Measurements from ENCODE around the gene C1orf122. TPM values are rescaled to one million over a fixed set of nuclear protein-coding genes. Genes with fewer than 3 reads are reported as not detected.

Gene C1orf122
- total and polyA plus RNA-seq, 2 experiments from 2014 or later, result 32.8 to 68.3 TPM

GRCh38 chr1:37792943-37793686 is 14.5 kb upstream of the C1orf122 start:
- no peaks in the 10 kb centered on the region for H3K9me2 ChIP-seq (ENCODE audit: insufficient read depth)
- no peaks in the 10 kb centered on the region for H3K79me2 ChIP-seq (replicated peaks; ENCODE audit: insufficient read depth)
- H2AFZ ChIP-seq, result peak overlapping the region; percentile 91
- peaks cover 4% of the 10 kb centered on the region; the same call in 1 of the 3 replicates for H3K36me3 Mint-ChIP-seq (ENCODE audit: low read depth)
- no peaks in the 10 kb centered on the region for H3K9me3 Mint-ChIP-seq
- H3K27me3 Mint-ChIP-seq (ENCODE audit: insufficient read depth, low read depth, poor library complexity), result peaks cover 39% of the 10 kb centered on the region
- no peaks in the 10 kb centered on the region for H3K36me3 ChIP-seq (ENCODE audit: insufficient read depth)
- H3K4me1 ChIP-seq (ENCODE audit: insufficient read depth), result peaks cover 6% of the 10 kb centered on the region
- H3K4me3 ChIP-seq, result peak overlapping the region; percentile 67
- H3K4me3 Mint-ChIP-seq, result peak overlapping the region; percentile 74
- H3K27ac Mint-ChIP-seq, result no peak overlapping the region
- peaks cover 12% of the 10 kb centered on the region for H3K4me1 Mint-ChIP-seq
- ATAC-seq (peak; percentile 29), DNase-seq (ENCODE audit: low spot score) (peak; percentile 25)
- H3F3A ChIP-seq (replicated peaks; ENCODE audit: low read depth), result peaks cover 11% of the 10 kb centered on the region; the same call in 1 of the 2 replicates
- H3K27me3 ChIP-seq (ENCODE audit: insufficient read depth), result peaks cover 58% of the 10 kb centered on the region
- no peak overlapping the region for H3K27ac ChIP-seq (ENCODE audit: low read depth)
- peaks cover 5% of the 10 kb centered on the region; the same call in 1 of the 2 replicates for H4K20me1 ChIP-seq (replicated peaks; ENCODE audit: insufficient read depth)
- peak overlapping the region; percentile 73 for H3K4me2 ChIP-seq
- TF ChIP-seq EZH2 (IDR thresholded peaks at IDR 0.05; ENCODE audit: low read depth, unreplicated experiment) (peak; percentile 46), STAT1 (IDR thresholded peaks at IDR 0.05; ENCODE audit: unreplicated experiment) (no peak)

GRCh38 chr1:37793773-37794371 is 13.7 kb upstream of the C1orf122 start, which contains the start of gene MANEAL:
Gene MANEAL, plus strand, starts transcription at chr1:37793847. Its CDS starts 336 bp downstream, at chr1:37794183.
- Mint-ChIP-seq H3K4me1 (peaks cover 12% of the 10 kb centered on the region), H3K27ac (no peak within 1 kb of the TSS), H3K27me3 (ENCODE audit: insufficient read depth, low read depth, poor library complexity) (peaks cover 39% of the 10 kb centered on the region), H3K36me3 (ENCODE audit: low read depth) (peaks cover 7% of the 10 kb centered on the region; the same call in 2 of the 3 replicates), H3K9me3 (no peaks in the 10 kb centered on the region), H3K4me3 (peak within 1 kb of the TSS; percentile 74)
- peaks cover 53% of the 10 kb centered on the region for H3K27me3 ChIP-seq (ENCODE audit: insufficient read depth)
- peaks cover 6% of the 10 kb centered on the region for H3K4me1 ChIP-seq (ENCODE audit: insufficient read depth)
- peak within 1 kb of the TSS; percentile 91 for H2AFZ ChIP-seq
- DNase-seq (ENCODE audit: low spot score), result peak; percentile 67
- TF ChIP-seq EZH2 (IDR thresholded peaks at IDR 0.05; ENCODE audit: low read depth, unreplicated experiment) (peak; percentile 40), JUNB (IDR thresholded peaks at IDR 0.05; ENCODE audit: unreplicated experiment) (no peak), ETS1 (IDR thresholded peaks at IDR 0.05) (no peak)
- peaks cover 5% of the 10 kb centered on the region; the same call in 1 of the 2 replicates for H4K20me1 ChIP-seq (replicated peaks; ENCODE audit: insufficient read depth)
- no peaks in the 10 kb centered on the region for H3K79me2 ChIP-seq (replicated peaks; ENCODE audit: insufficient read depth)
- no peak within 1 kb of the TSS for H3K27ac ChIP-seq (ENCODE audit: low read depth)
- H3K36me3 ChIP-seq (ENCODE audit: insufficient read depth), result no peaks in the 10 kb centered on the region
- H3F3A ChIP-seq (replicated peaks; ENCODE audit: low read depth), result peaks cover 11% of the 10 kb centered on the region; the same call in 1 of the 2 replicates
- peak within 1 kb of the TSS; percentile 67 for H3K4me3 ChIP-seq
- H3K9me2 ChIP-seq (ENCODE audit: insufficient read depth), result no peaks in the 10 kb centered on the region
- peak within 1 kb of the TSS; percentile 81 for H3K4me2 ChIP-seq
- ATAC-seq, result peak; percentile 66
